ENCODE results near the gene UNC5A.

The UNC5A gene

GRCh38 chr5:176781638-176782570 is 28.5 kb upstream of the UNC5A start:
- DNase-seq, result no peak

GRCh38 chr5:176784218-176785165 is 25.9 kb upstream of the UNC5A start:
- DNase-seq, result no peak

GRCh38 chr5:176785184-176786145 is 24.9 kb upstream of the UNC5A start:
- no peak for DNase-seq

GRCh38 chr5:176787676-176788075 is 22.7 kb upstream of the UNC5A start:
- no peak for DNase-seq

GRCh38 chr5:176788091-176788490 is 22.3 kb upstream of the UNC5A start:
- DNase-seq, result no peak

- no peak for DNase-seq
Observed at GRCh38 chr5:176788941-176789872, 21.2 kb upstream of the UNC5A start.

GRCh38 chr5:176789873-176790615 is 20.3 kb upstream of the UNC5A start:
- DNase-seq, result no peak

- DNase-seq, result no peak
Observed at GRCh38 chr5:176790941-176791340, 19.4 kb upstream of the UNC5A start.

GRCh38 chr5:176792655-176793342 is 17.6 kb upstream of the UNC5A start:
- no peak for DNase-seq

- no peak for DNase-seq
Observed at GRCh38 chr5:176793343-176793699, 17.0 kb upstream of the UNC5A start.

GRCh38 chr5:176793736-176794135 is 16.6 kb upstream of the UNC5A start:
- no peak for DNase-seq

- no peak for DNase-seq
Observed at GRCh38 chr5:176794509-176794908, 15.8 kb upstream of the UNC5A start.

- DNase-seq, result no peak
Observed at GRCh38 chr5:176796411-176796810, 13.9 kb upstream of the UNC5A start.

- no peak for DNase-seq
Observed at GRCh38 chr5:176796970-176797369, 13.4 kb upstream of the UNC5A start.

- DNase-seq, result no peak
Observed at GRCh38 chr5:176797456-176798050, 12.8 kb upstream of the UNC5A start.

GRCh38 chr5:176798086-176798876 is 12.1 kb upstream of the UNC5A start:
- no peak for DNase-seq

- DNase-seq, result no peak
Observed at GRCh38 chr5:176798949-176799348, 11.4 kb upstream of the UNC5A start.

GRCh38 chr5:176799488-176799887 is 10.9 kb upstream of the UNC5A start:
- DNase-seq, result no peak

GRCh38 chr5:176800024-176800423 is 10.3 kb upstream of the UNC5A start:
- DNase-seq, result no peak

Measured in NCI-H774 (cell line).